GM10248 (cell line): Measurements from ENCODE around the gene PDZK1.
"Not testable (repeated sequence)": the region's sequence is repeated elsewhere in the genome, so short reads cannot be mapped to it uniquely, and the experiment has no call there.

Source experiments
- CTCF ChIA-PET: fragments of 300-600 bp; sonication (Branson Sonifier 250); formaldehyde crosslinking; extraction: SDS; loops from one replicate; lab custom pipeline; 2021; ENCODE audit warnings: antibody characterized with exemption; lab: Yijun Ruan, JAX
- POLR2A ChIA-PET: fragments of 350-650 bp; sonication (Branson Sonifier 250); formaldehyde crosslinking; extraction: SDS; loops from one replicate; lab custom pipeline; 2020; ENCODE audit warnings: antibody characterized with exemption; lab: Yijun Ruan, JAX
- DNase-seq: peaks from one replicate; pipeline ENCODE4 v3.0.0; 2012; ENCODE audit errors: extremely low spot score
- CTCF ChIP-seq: IDR thresholded peaks from 2 replicates; pipeline ENCODE4 v1.5.1; 2012; ENCODE audit warnings: mild to moderate bottlenecking, low read depth; ENCODE audit errors: extremely low read depth, missing control alignments, control extremely low read depth

Gene PDZK1

GRCh38 chr1:145719230-145720079, 12.3 kb upstream of the PDZK1 start, which contains the start of gene CD160:
CD160 (plus strand) TSS chr1:145719499; CDS start chr1:145728328, 8,829 bp downstream.
- CTCF ChIA-PET: interaction anchor here (0.9 to 3.3 kb wide), 9 partner anchors 11 to 126 kb away, joined by 3 to 59 read pairs (median 4); partner anchors contain the start of genes NUDT17 and PDZK1
- no peak for TF ChIP-seq CTCF
- peak; percentile 45 for DNase-seq
- POLR2A ChIA-PET: no interaction called here

GRCh38 chr1:145718465-145718864, 11.3 kb upstream of the PDZK1 start:
- CTCF ChIA-PET: interaction anchor here (1.0 to 1.8 kb wide), 4 partner anchors 9 to 15 kb away, joined by 3 to 6 read pairs (median 4); no protein-coding TSS in a partner anchor

GRCh38 chr1:145717833-145718232, 10.7 kb upstream of the PDZK1 start:
- DNase-seq: no peak
- TF ChIP-seq CTCF: no peak
- ChIA-PET CTCF (interaction anchor here (1.0 to 1.8 kb wide), 5 partner anchors 8 to 14 kb away, joined by 3 to 6 read pairs (median 5); no protein-coding TSS in a partner anchor), POLR2A (no interaction called here)

More at GRCh38 chr1:145718465-145718864, 11.3 kb upstream of the PDZK1 start:
- POLR2A ChIA-PET, DNase-seq: not testable (repeated sequence)

DNA sequence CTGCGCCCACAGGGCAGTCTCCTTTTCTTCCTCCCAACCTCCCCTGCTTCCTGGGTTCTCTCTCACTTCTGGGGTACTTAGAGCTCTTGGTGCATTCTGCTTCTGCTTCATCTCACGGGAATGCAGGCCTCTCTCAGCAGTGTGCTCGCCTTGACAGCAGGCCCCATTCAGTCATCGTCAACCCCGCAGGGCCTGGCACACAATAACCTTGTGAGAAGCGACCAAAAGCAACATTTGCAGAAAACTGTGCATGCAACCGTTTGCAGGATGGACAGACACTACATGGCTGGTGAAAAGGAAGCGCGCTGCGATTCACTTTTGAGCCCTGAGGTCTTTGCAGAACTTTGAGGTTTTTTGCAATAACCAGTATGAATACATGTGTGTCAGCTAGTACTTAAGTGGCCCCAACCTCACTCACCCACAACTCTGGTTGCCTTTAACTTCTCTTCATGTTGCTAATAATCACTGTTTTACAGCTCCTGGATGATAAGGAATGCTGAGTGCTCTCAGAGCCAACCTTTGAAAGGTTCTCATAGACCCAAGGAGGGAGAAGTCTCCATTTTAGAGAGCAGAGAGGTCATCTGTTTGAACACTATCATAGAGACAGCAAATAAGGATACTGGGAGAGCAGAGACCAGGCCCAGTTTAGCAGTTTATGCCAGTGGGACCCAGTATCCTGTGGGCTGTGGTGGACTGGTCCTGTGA, 9.6 kb upstream of the PDZK1 start:
- no peak for DNase-seq
- TF ChIP-seq CTCF: no peak
- CTCF ChIA-PET: interaction anchor here (0.7 to 1.7 kb wide), 2 partner anchors 8 to 12 kb away, joined by 3 to 5 read pairs; no protein-coding TSS in a partner anchor
- POLR2A ChIA-PET: no interaction called here

DNA sequence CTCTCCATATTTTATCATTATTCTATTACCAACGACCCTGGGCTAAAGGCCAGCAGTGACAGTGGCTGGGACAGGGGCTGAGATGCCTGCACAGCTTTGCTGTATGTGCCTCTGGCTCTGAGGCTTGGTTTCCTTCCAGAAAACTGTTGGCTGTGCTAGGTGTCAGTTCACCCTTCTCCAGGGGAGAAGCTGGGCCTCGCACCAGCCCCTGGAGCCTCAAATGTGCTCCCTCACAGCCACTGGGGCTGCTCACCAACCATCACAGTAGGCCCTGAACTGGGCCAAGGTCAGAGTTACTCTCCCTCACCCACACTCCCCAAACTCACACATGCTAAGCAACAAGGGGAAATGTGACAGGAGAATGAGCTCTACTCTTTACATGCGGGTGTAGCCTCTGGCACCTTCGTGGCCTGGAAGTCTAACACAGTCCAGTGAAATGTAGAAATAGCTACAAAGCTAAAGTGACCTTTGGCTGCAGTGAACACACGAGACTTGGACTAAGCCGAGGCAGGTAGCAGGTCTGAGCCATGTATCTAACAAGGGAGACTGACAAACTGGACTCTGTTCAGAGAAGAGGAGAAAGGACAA, 7.5 kb upstream of the PDZK1 start:
- ChIA-PET CTCF (interaction anchor here (0.9 to 1.0 kb wide), 2 partner anchors 15 to 26 kb away, joined by 3 to 5 read pairs; no protein-coding TSS in a partner anchor), POLR2A (no interaction called here)
- TF ChIP-seq CTCF: no peak
- no peak for DNase-seq

- ChIA-PET POLR2A (no interaction called here), CTCF (interaction anchor here (2.9 kb wide), 1 partner anchor 10 kb away, joined by 19 read pairs; no protein-coding TSS in a partner anchor)
- no peak for TF ChIP-seq CTCF
- DNase-seq: no peak
Observed at GRCh38 chr1:145711213-145711651, 4.1 kb upstream of the PDZK1 start.
